ENCODE measurements around the gene MED17. TPM values are rescaled to one million over a fixed set of nuclear protein-coding genes. Genes with fewer than 3 reads are reported as not detected.

MED17 gene
- total and polyA plus RNA-seq, 10 donors, result 10.4 to 41.3 (median 36.6) TPM

GRCh38 chr11:93849751-93850593 lies 65.9 kb downstream of the MED17 start:
- 13 to 31% (median 17%) methylated on average over 27 to 67 of the region's 67 CpGs for WGBS, 5 donors
- Histone ChIP-seq H3K36me3 (no peaks in the 10 kb centered on the region), H3K4me1 (peaks cover 0 to 11% (median 8%) of the 10 kb centered on the region in 6 donors), H3K27me3 (replicated peaks in 1 of 7) (peaks cover 0 to 31% (median 15%) of the 10 kb centered on the region in 7 donors), H3K4me3 (peak overlapping the region in 6 of 8 donors; percentile 16 to 64 (median 30)), H3K27ac (no peak overlapping the region), H3K9me3 (no peaks in the 10 kb centered on the region)
- no peak for TF ChIP-seq POLR2A (IDR thresholded peaks at IDR 0.05)
- no peak for TF ChIP-seq POLR2AphosphoS5 (IDR thresholded peaks at IDR 0.05)
- no peak for TF ChIP-seq CTCF (IDR thresholded peaks at IDR 0.05 in 8 of 11, conservative IDR thresholded peaks at IDR 0.05 in 3 of 11)
- intact Hi-C loops (cut with DNase I; ENCODE audit: low total_unique reads), result no loop called here
- DNase-seq, result no peak

GRCh38 chr11:93850594-93851018 lies 66.5 kb downstream of the MED17 start, which contains the start of gene VSTM5:
TSS of gene VSTM5 (minus strand) at chr11:93850618. CDS start at chr11:93850502, 116 bp downstream.
- TF ChIP-seq POLR2A (IDR thresholded peaks at IDR 0.05) (no peak), POLR2AphosphoS5 (IDR thresholded peaks at IDR 0.05) (no peak), CTCF (IDR thresholded peaks at IDR 0.05 in 8 of 11, conservative IDR thresholded peaks at IDR 0.05 in 3 of 11) (no peak)
- H3K4me3 ChIP-seq, result peak within 1 kb of the TSS in 6 of 8 donors; percentile 16 to 64 (median 30)

GRCh38 chr11:93852242-93852641 lies 68.2 kb downstream of the MED17 start:
- Histone ChIP-seq H3K4me3 (no peak overlapping the region), H3K9me3 (no peaks in the 10 kb centered on the region), H3K36me3 (no peaks in the 10 kb centered on the region), H3K27me3 (replicated peaks in 1 of 7) (peaks cover 0 to 31% (median 15%) of the 10 kb centered on the region in 7 donors), H3K4me1 (peaks cover 0 to 11% (median 8%) of the 10 kb centered on the region in 6 donors), H3K27ac (no peak overlapping the region)
- TF ChIP-seq POLR2A (IDR thresholded peaks at IDR 0.05), result no peak
- no peak for TF ChIP-seq POLR2AphosphoS5 (IDR thresholded peaks at IDR 0.05)
- no peak for TF ChIP-seq CTCF (IDR thresholded peaks at IDR 0.05 in 8 of 11, conservative IDR thresholded peaks at IDR 0.05 in 3 of 11)
- no peak for DNase-seq
- intact Hi-C loops (cut with DNase I; ENCODE audit: low total_unique reads), result no loop called here
- WGBS, 5 donors, result 89 to 98% (median 91%) methylated on average over 5 of the region's 5 CpGs

More at GRCh38 chr11:93850594-93851018, 66.5 kb downstream of the MED17 start, which contains the start of gene VSTM5:
- Histone ChIP-seq H3K27me3 (replicated peaks in 1 of 7) (peaks cover 0 to 31% (median 15%) of the 10 kb centered on the region in 7 donors), H3K36me3 (no peaks in the 10 kb centered on the region), H3K9me3 (no peaks in the 10 kb centered on the region), H3K4me1 (peaks cover 0 to 11% (median 8%) of the 10 kb centered on the region in 6 donors), H3K27ac (no peak within 1 kb of the TSS)
- intact Hi-C loops (cut with DNase I; ENCODE audit: low total_unique reads), result no loop called here
- WGBS, 5 donors, result 26 to 39% (median 35%) methylated on average over 5 to 6 of the region's 6 CpGs
- no peak for DNase-seq
